RKO (cell line): ENCODE results near the gene MS4A13.
A peak's percentile ranks its signal among the peaks of the same experiment; 100 is the strongest.
"Not testable (repeated sequence)": the region's sequence is repeated elsewhere in the genome, so short reads cannot be mapped to it uniquely, and the experiment has no call there.

Experiments used
- DNase-seq: peaks from one replicate; pipeline ENCODE4 v3.0.0-alpha.2; 2016; ENCODE audit warnings: low spot score

Gene MS4A13, protein sequence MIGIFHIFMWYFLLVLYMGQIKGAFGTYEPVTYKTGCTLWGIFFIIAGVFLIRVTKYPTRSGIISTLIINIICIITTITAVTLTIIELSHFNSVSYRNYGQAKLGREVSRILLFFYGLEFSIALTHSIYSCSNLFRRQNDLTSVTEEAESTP

DNA sequence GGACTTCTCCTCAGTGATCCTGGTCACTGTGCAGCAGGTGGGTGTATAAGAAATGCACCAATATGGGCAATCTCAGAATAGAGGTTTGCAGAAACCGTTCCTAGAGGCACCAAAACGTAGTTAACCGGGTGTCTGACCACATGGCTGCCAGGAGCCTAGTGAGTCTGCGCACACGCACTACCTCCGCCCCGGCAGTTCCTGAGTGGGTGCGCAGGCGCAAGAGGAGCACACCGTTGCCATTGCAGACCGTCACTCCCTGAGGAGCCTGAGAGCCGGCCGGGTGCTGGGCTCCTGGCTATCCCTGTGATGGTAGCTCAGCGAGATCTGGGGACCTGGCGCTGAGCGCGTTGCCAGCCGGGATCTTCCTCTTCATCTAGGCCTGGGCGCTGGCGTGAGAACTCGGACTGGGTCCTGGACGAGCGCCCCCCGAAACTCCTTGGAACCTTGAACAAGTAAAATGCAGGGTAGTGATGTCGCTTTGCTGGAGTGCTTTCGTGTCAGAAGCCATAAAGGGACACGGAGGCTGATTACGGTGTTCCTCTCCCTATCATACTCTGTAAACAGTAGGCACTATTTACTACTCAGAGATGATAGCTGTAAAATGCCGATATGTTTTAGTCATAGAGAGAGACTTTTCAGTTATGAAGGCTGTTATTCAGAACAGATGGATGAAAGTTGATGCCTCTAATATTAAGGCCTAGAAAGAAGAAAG is at the start of gene MS4A13:
Gene MS4A13 (plus strand): TSS at position 249 of the 712 bp plus-strand sequence. CDS start 2,692 bp downstream, outside the sequence.
- DNase-seq, result no peak

DNA sequence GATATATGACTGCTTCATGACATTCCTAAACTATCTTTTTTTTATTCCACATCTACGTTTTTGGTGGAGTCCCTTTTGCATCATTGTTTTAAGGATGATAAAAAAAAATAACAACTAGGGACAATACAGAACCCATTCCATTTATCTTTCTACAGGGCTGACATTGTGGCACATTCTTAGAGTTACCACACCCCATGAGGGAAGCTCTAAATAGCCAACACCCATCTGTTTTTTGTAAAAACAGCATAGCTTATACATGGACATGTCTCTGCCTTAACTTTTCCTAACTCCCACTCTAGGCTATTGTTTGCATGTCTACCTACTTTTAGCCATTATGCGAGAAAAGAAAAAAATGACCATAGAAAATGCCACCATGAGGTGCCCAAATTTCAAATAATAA is 46.4 kb upstream of the MS4A13 start:
- DNase-seq, result no peak

DNA sequence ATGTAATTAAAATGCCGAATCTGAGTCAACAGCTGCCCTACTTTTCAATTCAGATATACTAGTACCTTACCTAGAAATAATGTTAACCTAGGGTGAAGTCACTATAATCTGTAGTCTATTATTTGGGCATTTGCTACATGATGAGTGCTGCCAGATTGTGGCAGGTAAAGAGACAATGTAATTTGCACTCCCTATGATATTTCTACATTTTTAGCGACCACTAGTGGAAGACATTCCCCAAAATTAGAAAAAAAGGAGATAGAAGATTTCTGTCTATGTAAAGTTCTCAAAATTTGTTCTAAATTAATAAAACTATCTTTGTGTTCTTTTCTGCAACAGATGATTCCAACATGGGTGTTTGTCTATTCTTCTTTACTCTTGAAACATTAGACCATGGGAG is 45.5 kb upstream of the MS4A13 start:
- DNase-seq, result no peak

DNA sequence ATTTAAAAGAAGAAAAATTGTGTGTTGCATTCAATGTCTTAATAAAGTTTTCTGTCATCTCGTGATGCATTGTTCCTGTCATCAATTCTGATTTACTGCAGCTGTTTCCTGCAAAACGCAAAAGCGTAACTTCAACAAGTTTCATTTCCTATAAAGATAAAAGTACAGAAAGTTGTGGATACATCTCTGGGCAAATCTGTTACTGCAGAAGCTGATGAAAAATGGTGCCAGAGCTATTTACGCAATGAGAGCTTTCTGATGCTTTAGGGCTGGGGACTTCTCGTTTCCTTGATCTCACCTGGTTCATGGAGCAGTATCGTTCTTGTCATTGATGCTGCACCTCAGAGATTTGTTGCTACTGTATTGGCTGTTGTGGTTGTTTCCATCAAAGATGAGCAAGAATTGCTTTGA is 38.2 kb upstream of the MS4A13 start:
- no peak for DNase-seq

DNA sequence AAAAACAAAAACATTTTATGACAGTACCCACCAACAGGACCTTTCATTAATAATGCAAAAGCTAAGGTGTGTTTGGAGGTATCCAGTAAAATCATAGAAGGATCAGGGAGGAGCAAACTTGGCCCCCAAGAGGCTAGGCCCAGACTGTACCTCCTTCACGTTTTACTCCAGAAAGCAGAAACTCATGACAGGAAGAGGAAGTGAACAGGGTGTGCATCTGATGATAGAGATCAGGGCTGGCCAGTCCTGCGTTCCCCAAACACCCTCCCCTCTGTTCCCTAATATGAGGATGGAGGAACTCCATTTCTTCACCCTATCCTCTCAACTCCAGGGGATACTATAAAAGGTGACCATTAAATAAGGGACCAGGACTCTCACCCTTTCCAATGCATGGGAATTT is 32.8 kb upstream of the MS4A13 start:
- DNase-seq, result no peak

DNA sequence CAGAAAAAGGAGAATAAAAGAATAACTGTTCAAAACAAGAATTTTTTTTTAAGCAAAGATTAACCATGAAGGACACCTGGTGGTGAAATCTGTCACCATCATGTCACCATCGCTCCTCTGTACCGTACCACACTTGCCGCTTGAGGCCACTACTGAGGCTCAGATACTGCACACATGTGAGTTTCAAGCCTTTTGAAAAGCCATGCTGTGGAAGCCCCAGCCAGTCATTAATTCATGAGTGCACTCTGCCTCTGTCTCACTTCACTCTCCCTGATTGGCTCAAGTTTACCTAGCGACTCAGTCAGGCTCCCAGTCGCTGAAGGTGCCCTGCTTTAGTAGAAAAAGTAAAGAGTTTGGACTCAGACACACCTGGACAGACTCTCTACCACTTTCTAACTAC is 29.2 kb upstream of the MS4A13 start:
- DNase-seq, result peak; percentile 5

DNA sequence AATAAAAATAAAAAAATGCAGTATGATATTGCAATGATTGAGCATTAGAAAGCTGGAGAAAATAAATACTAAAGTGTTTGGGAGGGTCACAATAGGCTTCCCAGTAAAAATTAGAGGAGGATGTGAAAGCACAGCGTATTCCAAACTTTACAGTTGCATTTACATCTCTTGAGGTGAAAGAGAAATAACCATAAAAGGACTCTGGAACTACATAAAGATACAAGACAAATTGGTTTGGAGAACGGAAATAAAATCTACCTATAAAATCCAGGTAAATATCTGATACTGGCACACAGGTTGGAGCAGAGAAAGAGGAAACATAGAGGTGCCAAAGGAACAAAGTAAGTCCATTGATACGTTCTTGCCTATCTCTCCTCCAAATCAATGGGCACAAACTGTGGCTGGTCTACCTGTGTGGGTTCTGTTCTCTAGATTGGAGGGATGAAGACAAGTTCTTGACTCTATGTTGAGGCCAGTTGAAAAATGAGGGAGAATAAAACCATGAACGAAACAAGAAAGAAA is 22.6 kb upstream of the MS4A13 start, which contains the start of gene MS4A12:
Gene MS4A12 (plus strand): TSS at position 291 of the 522 bp plus-strand sequence. CDS start 4,541 bp downstream, outside the sequence.
- DNase-seq, result no peak

DNA sequence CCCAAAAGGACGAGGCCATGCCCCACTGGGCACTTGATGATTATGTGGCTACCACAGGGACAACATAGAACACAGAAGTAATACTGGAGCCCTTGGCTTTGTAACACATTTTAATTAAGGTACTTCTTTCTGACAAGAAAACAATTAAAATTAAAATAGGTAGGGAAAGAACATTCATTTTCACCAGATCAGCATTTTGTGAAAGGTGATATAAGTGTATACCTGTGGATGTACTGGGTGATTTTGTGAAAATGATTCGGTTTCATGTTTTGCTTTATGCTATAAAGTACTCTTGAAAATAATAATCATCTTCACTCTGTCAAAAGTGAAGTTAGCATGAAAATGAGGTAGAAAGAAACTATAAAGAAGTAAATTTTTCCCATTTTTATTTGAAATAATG is 21.7 kb upstream of the MS4A13 start:
- no peak for DNase-seq

DNA sequence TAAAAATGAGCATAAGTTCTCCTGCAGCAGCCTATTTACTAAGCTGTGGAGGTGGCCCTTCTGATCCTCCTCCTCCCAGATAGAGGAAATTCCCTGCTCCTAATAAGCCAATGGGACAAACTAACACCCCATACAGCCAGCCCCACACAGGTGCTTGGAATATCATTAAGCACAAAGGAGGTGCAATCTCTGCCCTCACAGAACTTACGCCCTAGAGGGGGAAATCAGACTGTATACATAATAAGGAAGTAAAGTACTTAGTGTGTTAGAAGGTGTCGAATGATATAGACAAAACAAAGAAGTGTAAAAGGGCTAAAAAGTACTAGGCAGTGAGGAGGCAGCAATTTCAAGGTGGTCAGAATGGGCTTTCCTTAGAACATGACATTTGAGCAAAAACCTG is 16.8 kb upstream of the MS4A13 start:
- no peak for DNase-seq

DNA sequence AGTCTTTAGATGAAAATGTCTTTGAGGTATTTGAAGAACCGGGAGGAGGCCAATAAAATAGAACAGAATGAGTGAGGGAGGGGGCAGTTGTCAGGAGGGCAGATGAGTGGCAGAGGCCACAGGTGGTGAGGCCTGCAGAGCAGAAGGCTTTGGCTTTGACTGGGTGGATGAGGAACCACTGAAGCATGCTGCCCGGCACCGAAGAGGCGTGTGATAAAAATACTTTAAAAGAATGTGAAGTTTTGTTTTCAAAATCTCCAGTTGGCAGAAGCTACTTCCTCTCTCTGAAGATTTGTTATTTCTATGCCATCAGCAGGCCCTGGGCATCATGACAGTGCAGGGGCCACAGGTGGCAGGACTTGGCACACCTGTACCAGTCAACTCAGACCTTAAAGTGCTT is 16.3 kb upstream of the MS4A13 start:
- no peak for DNase-seq

DNA sequence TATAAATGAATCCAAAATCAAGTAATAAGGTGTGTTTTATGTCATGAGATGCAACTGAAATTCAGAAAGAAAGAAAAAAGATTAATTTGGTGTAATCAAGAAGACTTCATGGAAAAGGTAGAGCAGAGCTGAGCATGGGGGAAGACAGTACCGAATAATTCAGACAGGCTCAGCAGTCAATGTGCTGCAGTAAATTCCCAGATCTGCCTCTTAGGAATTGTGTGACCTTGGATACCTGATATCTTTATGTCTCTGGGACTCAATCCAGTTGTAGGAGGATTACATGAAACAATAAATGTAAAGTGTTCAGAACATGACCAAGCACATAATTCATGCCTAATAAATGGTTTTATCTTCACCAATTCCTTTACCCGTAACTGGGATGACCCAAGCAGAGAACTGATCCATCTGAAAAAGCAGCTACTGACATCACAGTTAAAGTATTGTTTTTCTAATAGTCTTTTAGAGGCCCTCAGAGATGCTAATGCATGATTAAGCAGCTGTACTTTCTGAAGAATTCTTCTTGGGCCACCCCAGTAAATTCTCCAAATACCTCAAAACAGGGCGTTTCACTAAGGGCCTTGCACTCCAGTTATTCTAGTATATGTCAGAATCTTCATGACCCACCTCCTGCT is 14.8 kb upstream of the MS4A13 start:
- no peak for DNase-seq

DNA sequence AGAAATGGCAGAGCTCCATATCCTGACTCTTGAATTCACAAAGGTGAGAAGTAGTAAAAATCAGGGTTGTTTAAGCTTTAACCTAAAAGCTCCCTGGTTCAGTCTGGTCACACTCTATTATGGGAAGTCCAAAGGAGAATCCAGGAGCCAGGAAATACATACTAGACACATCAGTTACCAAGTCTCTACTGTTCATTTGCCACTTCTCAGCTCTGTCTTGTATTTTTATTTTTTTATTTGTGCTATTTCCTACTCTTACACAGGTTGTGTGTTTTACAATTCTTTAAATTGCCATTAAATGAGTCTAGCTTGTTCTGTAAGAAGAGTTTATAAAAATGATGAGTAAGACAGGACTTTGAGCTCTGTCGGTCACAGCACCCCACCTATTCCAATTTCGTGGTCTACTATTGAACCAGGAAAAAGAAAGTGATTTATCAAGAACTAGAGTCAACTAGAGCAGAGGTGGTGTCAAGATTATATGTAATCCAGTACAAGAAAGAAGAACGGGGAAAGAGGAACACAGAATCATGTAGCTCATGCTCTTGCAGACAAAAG is 12.9 kb upstream of the MS4A13 start:
- no peak for DNase-seq

DNA sequence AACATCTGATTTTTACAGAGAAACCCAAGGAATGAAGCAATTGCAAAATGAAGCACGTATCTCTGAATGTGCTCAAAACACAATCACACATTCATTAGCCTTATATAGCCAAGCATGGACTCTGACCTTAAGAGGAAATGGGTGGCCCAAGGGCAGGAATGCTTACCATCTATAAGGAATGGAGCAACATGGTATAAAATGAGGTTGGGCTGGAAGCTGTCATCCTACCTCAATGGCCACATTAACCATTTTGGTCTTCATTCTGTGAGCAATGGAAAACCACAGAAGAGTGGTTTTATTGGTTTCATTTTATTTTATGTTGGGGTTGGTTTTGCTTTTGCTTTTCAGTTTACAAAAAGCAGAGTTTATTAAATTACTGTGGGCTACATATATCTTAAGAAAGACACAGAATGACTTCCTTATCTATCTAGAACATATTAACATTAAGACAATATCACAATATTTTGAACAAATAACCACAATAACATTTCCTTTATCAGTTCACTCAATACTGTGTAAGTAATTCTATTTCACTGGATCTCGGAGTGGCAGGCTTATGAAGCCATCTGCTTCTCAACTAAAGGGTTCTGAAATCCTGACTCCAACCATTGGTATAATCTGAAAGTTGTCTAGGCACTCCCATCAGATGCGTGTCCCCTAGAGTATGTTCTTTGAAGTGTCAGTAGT is 10.8 kb upstream of the MS4A13 start:
- DNase-seq, result no peak

DNA sequence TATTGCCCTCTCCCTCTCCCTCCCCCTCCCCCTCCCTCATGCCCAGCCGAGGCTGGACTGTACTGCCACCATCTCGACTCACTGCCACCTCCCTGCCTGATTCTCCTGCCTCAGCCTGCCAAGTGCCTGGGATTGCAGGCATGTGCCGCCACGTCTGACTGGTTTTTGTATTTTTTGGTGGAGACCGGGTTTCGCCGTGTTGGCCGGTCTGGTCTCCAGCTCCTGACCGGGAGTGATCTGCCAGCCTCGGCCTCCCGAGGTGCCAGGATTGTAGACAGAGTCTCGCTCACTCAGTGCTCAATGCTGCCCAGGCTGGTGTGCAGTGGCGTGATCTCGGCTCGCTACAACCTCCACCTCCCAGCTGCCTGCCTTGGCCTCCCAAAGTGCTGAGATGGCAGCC is 5.6 kb upstream of the MS4A13 start:
- not testable (repeated sequence) for DNase-seq

DNA sequence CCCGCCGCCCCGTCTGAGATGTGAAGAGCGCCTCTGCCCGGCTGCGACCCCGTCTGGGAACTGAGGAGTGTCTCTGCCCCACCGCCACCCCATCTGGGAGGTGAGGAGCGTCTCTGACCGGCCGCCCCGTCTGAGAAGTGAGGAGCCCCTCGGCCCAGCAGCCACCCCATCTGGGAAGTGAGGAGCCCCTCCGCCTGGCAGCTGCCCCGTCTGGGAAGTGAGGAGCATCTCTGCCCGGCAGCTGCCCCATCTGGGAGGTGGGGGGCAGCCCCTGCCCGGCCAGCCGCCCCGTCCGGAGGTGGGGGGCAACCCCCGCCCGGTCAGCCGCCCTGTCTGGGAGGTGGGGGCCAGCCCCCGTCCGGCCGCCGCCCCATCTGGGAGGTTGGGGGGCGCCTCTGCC is 5.0 kb upstream of the MS4A13 start:
- not testable (repeated sequence) for DNase-seq

DNA sequence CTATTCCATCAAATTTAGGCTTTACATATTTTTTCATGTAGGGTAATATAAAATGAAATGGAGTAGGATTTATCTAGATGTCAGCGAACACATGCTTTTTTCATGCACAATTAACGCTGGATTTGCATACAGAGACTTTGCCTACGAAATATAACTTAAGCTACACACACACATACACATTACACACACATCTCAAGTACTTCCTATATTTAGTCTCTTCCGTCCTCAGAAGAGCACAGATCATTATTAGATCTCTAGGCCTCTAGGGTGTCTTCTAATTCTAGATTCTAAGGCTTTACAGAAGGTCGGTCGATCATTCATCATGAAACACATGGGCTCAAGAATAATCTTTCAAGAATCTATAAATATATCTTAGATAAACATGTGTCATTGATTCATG is 3.8 kb upstream of the MS4A13 start:
- DNase-seq, result no peak

DNA sequence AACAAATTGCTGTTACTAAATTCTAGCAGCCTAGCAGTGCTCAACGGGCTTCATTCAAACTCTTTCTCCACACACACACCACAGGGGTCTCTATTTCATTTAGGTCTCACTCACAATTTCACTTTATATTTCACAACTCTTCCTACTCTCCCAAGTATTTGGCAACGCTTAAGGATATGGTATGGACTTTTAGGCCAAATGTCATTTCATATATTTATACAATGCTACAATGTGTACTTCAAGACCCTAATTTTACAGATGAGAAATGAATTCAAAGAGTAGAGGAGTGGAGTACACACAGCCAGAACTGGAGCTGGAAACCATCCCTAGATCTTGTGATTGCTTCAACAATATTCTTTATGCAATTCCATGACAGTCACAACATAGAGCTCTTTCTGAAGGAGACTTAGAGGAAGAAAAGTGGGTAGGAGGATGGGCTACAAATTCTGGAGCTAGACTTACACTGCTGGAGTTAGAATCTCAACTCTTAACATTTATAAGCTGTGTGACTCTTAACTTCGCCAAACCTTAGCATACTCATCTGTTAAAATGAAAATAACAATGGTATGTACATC is 2.5 kb upstream of the MS4A13 start:
- DNase-seq, result no peak

DNA sequence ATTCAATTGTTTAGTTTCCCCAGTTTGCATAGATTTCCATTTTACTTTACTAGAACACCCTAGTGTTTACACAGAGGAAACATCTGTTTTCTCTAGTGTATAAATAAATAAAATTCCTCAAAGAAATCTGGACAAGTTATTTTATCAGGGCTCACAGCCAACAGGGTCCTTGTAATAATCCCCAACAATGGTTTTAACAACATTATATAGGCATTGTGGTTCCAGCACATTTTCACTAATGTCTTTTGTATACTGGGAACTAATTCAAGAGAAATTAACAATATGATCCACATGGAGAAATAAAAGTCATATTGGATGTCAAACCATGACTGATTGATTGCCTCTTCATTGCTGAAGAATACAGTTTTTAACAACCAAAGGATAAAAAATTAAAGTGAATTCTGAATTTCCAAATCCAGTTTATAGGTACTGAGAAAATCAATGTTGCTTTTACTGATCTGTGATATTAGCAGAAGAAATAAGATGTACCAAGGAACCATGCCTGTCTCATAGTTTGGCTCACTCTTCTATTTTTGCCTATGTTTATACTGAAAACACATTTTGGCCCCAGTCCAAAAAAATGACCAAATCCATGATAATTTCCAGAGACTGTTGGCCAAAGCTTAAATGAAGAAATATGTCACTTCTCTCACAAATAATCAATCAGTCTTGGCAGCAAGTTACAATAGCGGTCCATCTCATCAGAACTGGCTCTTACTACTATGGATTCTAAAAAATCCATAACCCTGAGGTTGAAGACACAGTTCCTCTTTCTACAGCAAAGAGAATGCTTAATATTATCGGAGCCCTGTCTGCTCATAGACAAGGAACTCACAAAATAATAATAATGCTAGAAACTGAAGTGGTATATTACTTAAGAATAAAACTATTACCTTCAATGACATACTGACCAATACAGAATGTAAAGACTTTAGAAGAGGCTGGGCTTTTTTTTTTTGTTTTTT is 1.4 kb upstream of the MS4A13 start:
- DNase-seq, result no peak

DNA sequence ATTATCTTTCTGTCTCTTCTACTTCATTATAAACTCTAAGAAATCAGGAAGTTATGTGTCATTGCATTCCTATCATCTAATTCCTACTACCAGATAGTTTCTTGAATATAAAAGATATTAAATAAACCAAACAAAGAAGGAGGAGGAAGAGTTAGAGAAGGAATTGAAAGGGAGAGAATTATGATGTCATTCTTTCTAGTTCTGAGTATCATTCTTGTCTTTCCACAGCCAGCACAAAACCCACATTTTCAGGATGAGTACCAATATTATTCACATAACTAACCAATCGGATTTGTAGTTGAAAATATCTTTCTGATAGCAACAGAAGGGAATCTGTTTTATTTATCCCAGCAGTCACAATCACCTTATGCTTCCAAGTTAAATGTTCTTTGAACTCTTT is 13.3 kb downstream of the MS4A13 start:
- no peak for DNase-seq

DNA sequence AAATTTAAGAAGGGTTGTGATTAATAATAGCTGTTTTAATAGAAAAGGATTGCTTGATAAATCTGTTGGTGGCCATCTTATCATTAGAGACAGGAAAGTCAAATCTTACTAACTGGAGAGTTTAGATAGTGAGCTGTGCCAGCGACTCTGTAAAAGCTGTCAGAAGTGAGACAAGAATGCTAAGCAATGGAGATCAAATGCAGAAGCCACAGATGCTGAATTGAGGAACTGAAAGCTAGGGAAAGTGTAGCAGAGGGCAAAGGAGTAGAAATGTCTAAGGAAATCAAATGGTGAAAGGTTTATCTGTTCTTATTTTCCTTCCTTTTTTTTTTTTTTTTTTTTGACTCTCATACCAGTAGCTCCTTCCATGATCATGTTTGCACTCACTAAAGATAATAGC is 13.7 kb downstream of the MS4A13 start:
- no peak for DNase-seq
